ENCODE data around the gene SCN5A.
A peak's percentile ranks its signal among the peaks of the same experiment; 100 is the strongest.

Gene SCN5A

GRCh38 chr3:38553071-38553470 lies 96.4 kb downstream of the SCN5A start:
- no peak for TF ChIP-seq JUND (IDR thresholded peaks at IDR 0.05; ENCODE audit: low read depth)
- DNase-seq (ENCODE audit: low read depth in 1 of 2, low spot score in 1 of 2), result no peak
- in situ Hi-C loops (cut with HindIII; ENCODE audit: low pct_unique_long_range_greater_than_20kb, low sequenced_read_pairs), result no loop called here

- no peak for DNase-seq (ENCODE audit: low read depth in 1 of 2, low spot score in 1 of 2)
- in situ Hi-C loops (cut with HindIII; ENCODE audit: low pct_unique_long_range_greater_than_20kb, low sequenced_read_pairs), result no loop called here
- TF ChIP-seq JUND (IDR thresholded peaks at IDR 0.05; ENCODE audit: low read depth), result no peak
Observed at GRCh38 chr3:38552364-38552763, 97.1 kb downstream of the SCN5A start.

- DNase-seq (ENCODE audit: low read depth in 1 of 2, low spot score in 1 of 2), result no peak
- in situ Hi-C loops (cut with HindIII; ENCODE audit: low pct_unique_long_range_greater_than_20kb, low sequenced_read_pairs), result no loop called here
- TF ChIP-seq JUND (IDR thresholded peaks at IDR 0.05; ENCODE audit: low read depth), result no peak
Observed at GRCh38 chr3:38551026-38551832, 98.3 kb downstream of the SCN5A start.

- in situ Hi-C loops (cut with HindIII; ENCODE audit: low pct_unique_long_range_greater_than_20kb, low sequenced_read_pairs), result no loop called here
- no peak for DNase-seq (ENCODE audit: low read depth in 1 of 2, low spot score in 1 of 2)
- no peak for TF ChIP-seq JUND (IDR thresholded peaks at IDR 0.05; ENCODE audit: low read depth)
Observed at GRCh38 chr3:38549957-38550840, 99.3 kb downstream of the SCN5A start.

- TF ChIP-seq JUND (IDR thresholded peaks at IDR 0.05; ENCODE audit: low read depth), result no peak
- in situ Hi-C loops (cut with HindIII; ENCODE audit: low pct_unique_long_range_greater_than_20kb, low sequenced_read_pairs), result no loop called here
- DNase-seq (ENCODE audit: low read depth in 1 of 2, low spot score in 1 of 2), result no peak
Observed at GRCh38 chr3:38549486-38549885, 100.0 kb downstream of the SCN5A start.

DNA sequence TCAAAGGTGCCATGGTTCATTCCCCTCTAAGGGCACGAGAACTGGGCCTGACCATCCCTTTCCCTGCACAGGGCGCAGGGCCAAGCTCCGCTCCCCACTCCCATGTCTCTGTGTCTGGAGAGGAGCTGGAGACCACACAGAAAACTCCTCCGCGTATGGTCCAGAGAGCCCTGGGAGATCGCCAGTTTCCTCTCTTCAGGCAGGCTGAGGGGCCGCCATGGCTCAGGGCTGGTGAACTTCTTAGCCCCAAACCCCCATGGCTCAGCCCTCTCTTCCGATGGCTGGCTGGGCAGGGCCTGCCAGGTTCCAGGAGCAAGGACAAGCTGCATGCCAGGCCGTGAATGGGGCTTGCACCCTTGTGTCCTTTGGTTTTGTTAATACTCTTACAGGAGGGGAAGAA lies 100.4 kb downstream of the SCN5A start:
- TF ChIP-seq JUND (IDR thresholded peaks at IDR 0.05; ENCODE audit: low read depth), result no peak
- in situ Hi-C loops (cut with HindIII; ENCODE audit: low pct_unique_long_range_greater_than_20kb, low sequenced_read_pairs), result no loop called here
- no peak for DNase-seq (ENCODE audit: low read depth in 1 of 2, low spot score in 1 of 2)

DNA sequence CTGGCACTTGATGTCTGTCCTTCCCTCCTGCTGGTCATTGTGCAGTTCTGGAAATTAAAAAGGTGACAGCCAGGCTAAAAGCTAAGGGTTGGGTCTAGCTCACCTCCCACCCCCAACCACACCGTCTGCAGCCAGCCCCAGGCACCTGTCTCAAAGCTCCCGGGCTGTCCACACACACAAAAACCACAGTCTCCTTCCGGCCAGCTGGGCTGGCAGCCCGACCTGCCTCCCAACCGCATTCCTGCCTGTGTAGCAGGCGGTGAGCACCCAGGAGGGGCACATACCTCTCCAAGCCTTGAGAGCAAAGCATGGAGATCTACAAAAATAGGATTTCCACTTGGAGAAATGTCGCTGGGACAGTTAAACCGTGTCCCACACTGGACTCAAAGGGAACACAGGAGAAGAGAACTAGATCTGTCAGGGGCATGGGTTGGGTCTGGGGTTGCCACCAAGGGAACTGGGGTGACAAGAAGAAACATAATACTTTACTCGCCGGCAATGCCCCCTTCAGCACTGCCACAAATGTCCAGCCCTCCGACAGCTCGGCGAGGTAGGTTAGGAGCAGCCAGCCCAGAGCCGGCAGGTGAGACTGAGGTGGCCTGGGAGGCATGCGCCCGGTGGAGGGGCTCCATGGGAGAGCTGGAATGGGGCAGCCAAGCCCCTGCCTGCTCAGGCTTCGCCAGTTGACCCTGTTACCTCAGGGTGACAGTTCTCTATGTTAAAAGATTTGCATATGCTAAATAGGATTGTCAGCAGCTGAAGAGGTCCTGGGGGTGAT lies 101.1 kb downstream of the SCN5A start:
- in situ Hi-C loops (cut with HindIII; ENCODE audit: low pct_unique_long_range_greater_than_20kb, low sequenced_read_pairs), result no loop called here
- TF ChIP-seq JUND (IDR thresholded peaks at IDR 0.05; ENCODE audit: low read depth), result no peak
- DNase-seq (ENCODE audit: low read depth in 1 of 2, low spot score in 1 of 2), result peak; percentile 21 to 65

GRCh38 chr3:38545983-38546382 lies 103.5 kb downstream of the SCN5A start:
- no peak for TF ChIP-seq JUND (IDR thresholded peaks at IDR 0.05; ENCODE audit: low read depth)
- in situ Hi-C loops (cut with HindIII; ENCODE audit: low pct_unique_long_range_greater_than_20kb, low sequenced_read_pairs), result no loop called here
- DNase-seq (ENCODE audit: low read depth in 1 of 2, low spot score in 1 of 2), result no peak

DNA sequence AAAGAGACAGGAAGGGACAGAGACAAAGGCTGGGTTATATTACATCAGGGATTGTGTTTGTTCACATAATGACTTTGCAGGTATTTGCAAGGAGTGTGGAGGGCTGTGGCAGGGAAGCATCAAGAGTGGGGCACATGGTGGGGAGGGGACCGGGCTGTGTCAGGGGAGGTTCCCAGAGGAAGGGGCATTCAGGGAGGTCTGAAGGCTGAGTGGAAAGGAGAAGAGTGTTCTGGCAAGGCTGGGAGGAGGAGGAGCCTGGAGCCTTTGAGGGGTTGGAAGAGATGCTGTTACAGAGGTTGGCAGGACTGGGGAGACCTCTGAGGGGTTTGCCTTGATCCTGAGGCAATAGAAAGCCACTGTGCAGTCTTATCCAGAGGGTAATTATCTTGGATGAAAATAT lies 103.9 kb downstream of the SCN5A start:
- in situ Hi-C loops (cut with HindIII; ENCODE audit: low pct_unique_long_range_greater_than_20kb, low sequenced_read_pairs), result no loop called here

DNA sequence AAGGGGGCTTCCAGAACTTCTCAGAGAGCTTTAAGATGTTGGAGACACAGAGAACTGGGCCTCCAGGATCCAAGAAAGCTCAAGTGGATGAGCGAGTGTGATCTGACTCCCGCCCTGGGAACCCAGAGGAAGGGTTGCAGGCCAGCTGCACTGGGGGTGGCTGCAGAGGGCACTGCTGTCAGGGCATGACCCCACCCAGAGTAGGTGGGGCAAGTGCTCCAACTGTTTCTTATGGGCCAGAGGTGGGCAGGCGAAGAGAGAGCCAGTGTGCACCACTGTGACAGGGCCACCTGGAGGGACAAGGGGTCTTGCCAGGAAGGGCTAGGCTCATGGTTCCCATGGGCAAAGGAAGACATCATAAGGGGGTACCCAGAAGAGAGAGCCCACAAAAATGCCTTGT lies 104.6 kb downstream of the SCN5A start:
- in situ Hi-C loops (cut with HindIII; ENCODE audit: low pct_unique_long_range_greater_than_20kb, low sequenced_read_pairs), result no loop called here
- no peak for TF ChIP-seq JUND (IDR thresholded peaks at IDR 0.05; ENCODE audit: low read depth)
- DNase-seq (ENCODE audit: low read depth in 1 of 2, low spot score in 1 of 2), result no peak

More for the DNA sequence above, 103.9 kb downstream of the SCN5A start:
- DNase-seq (ENCODE audit: low read depth in 1 of 2, low spot score in 1 of 2), result no peak
- TF ChIP-seq JUND (IDR thresholded peaks at IDR 0.05; ENCODE audit: low read depth), result no peak

DNA sequence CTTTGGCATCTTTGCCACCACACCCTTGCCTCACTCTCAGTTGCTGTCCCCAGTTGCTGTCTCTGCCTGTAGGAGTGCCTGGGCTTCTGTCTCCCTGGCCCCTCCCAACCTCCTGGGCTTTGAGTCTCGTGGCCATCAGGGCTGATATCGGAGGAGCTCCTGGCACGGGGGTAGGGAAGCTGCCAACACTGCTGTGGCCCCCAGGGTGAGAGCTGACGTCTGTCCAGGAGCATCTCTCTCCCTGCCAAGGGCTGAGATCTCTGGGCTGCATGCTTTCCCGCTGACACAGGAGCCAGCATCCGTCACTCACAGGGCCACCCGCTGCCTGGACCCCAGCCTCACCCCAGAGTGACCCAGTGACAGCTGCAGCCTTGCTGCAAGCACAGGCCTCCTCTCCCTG lies 105.9 kb downstream of the SCN5A start:
- DNase-seq (ENCODE audit: low read depth in 1 of 2, low spot score in 1 of 2), result no peak
- in situ Hi-C loops (cut with HindIII; ENCODE audit: low pct_unique_long_range_greater_than_20kb, low sequenced_read_pairs), result no loop called here
- no peak for TF ChIP-seq JUND (IDR thresholded peaks at IDR 0.05; ENCODE audit: low read depth)

All from T47D (cell line).